H7 (cell line): Measurements from ENCODE around the gene SERPING1. TPM values are rescaled to one million over a fixed set of nuclear protein-coding genes. Genes with fewer than 3 reads are reported as not detected.
"Not testable (repeated sequence)": the region's sequence is repeated elsewhere in the genome, so short reads cannot be mapped to it uniquely, and the experiment has no call there.

Experiments
- DNase-seq: peaks from one replicate; pipeline ENCODE4 v3.0.0; 2012
- H3K27me3 ChIP-seq: 2 replicates; pipeline ENCODE4 v1.6.0; 2011; ENCODE audit warnings: mild to moderate bottlenecking, low read length; ENCODE audit not compliant: control insufficient read depth, insufficient read depth
- H3K36me3 ChIP-seq: replicated peaks from 2 replicates; pipeline ENCODE4 v1.5.1; 2011; ENCODE audit warnings: low read length; ENCODE audit not compliant: control insufficient read depth, insufficient read depth
- H3K4me3 ChIP-seq: 2 replicates; pipeline ENCODE4 v1.5.1; 2011; ENCODE audit warnings: low read depth, mild to moderate bottlenecking, control low read depth, low read length, moderate library complexity; ENCODE audit not compliant: insufficient read depth
- total RNA-seq: library from RNA; depleted of rRNA; stranded (reverse); fragments of >200 nt; shearing (Covaris generic); gene quantifications from 2 replicates; pipeline ENCODE4 v1.2.3, GENCODE V29; 2014

SERPING1 gene
- total RNA-seq, 1 experiment from 2014 or later, result 30.3 TPM

- H3K27me3 ChIP-seq, result peaks cover 4% of the 10 kb centered on the region; the same call in 1 of the 2 replicates
- DNase-seq, result peak; percentile 82
- peaks cover 3% of the 10 kb centered on the region; the same call in 1 of the 2 replicates for H3K36me3 ChIP-seq
- H3K4me3 ChIP-seq, result peak overlapping the region; percentile 54
Measured at GRCh38 chr11:57648801-57649735, 51.6 kb downstream of the SERPING1 start.

DNA sequence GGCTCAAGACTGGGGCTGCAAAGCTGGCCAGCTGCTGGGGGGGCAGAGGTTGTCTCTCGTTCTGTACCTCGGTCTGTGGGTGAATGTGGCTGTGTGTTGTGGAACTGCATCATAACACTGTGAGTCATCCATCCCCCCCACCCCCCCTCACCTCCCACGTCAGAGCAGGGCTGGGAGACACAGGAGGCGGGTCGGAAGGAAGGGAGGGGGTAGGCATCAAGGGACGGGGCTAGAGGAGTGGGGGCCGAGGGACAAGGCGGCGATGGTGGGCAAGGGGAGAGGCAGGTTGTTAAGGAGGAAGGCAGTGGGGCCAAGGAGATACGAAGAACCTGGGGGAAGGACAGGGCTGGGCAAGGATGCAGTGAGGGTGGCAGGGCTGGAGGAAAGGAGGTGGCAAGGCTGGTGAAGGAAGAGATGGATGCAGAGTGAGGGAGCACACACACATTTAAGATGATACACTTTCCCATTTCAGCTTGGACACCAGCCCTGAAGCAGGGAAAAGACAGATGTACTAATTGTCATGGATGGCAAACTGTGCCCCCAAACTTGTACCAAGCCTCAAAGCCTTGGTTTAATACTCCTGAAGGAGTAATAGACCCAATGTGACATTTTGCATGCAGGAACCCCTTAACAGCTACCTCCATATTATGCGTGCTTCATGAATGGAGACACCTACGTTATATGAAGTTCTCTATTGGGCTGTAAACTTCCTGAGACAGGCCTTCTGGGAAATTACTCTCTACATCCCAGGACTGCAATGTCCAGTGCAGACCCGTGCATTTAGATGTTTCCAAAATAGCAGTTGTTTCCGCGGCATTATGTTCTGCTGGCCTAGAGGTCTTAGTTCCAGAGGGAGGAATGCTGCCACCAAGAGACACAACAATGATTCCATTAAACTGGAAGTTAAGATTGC lies 52.6 kb downstream of the SERPING1 start, which contains the start of gene YPEL4:
Gene YPEL4 (minus strand): TSS at position 87 of the 913 bp plus-strand sequence. CDS start 2,805 bp downstream, outside the sequence.
- peaks cover 3% of the 10 kb centered on the region; the same call in 1 of the 2 replicates for H3K36me3 ChIP-seq
- peaks cover 6% of the 10 kb centered on the region for H3K27me3 ChIP-seq
- DNase-seq, result peak; percentile 80
- peak within 1 kb of the TSS; percentile 54 for H3K4me3 ChIP-seq

GRCh38 chr11:57650739-57651090 lies 53.2 kb downstream of the SERPING1 start:
- no peak for DNase-seq
- peaks cover 2% of the 10 kb centered on the region; the same call in 1 of the 2 replicates for H3K36me3 ChIP-seq
- peaks cover 6% of the 10 kb centered on the region for H3K27me3 ChIP-seq
- H3K4me3 ChIP-seq, result no peak overlapping the region

DNA sequence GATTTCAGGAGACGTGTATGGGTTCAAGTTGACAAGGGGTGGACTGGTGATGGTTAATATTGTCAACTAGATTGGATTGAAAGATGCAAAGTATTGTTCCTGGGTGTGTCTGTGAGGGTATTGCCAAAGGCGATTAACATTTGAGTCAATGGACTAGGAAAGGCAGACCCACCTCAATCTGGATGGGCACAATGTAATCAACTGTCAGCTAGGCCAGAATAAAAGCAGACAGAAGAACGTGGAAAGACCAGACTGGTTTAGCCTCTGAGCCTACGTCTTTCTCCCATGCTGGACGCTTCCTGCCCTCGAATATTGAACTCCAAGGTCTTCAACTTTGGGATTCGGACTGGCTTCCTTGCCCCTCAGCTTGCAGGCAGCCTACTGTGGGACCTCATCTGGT lies 53.9 kb downstream of the SERPING1 start:
- Histone ChIP-seq H3K36me3 (no peaks in the 10 kb centered on the region), H3K27me3 (peaks cover 6% of the 10 kb centered on the region), H3K4me3 (no peak overlapping the region)
- no peak for DNase-seq

DNA sequence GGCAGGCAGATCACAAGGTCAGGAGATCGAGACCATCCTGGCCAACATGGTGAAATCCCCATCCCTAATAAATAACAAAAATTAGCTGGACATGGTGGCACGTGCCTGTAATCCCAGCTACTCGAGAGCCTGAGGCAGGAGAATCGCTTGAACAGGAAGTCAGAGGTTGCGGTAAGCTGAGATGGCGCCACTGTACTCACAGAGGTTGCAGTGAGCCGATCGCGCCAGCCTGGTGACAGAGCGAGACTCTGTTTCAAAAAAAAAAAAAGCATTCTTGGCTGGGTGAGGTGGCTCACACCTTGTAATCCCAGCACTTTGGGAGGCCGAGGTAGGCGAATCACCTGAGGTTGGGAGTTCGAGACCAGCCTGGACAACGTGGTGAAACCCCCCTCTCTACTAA lies 54.7 kb downstream of the SERPING1 start:
- H3K36me3 ChIP-seq, H3K27me3 ChIP-seq, DNase-seq, H3K4me3 ChIP-seq: not testable (repeated sequence)

GRCh38 chr11:57652662-57653061 lies 55.2 kb downstream of the SERPING1 start:
- no peak for DNase-seq
- H3K36me3 ChIP-seq, result no peaks in the 10 kb centered on the region
- H3K4me3 ChIP-seq, result no peak overlapping the region
- H3K27me3 ChIP-seq, result peaks cover 6% of the 10 kb centered on the region

GRCh38 chr11:57653163-57653562 lies 55.7 kb downstream of the SERPING1 start:
- no peak overlapping the region for H3K4me3 ChIP-seq
- H3K27me3 ChIP-seq, result peaks cover 6% of the 10 kb centered on the region
- no peaks in the 10 kb centered on the region for H3K36me3 ChIP-seq
- DNase-seq, result no peak

DNA sequence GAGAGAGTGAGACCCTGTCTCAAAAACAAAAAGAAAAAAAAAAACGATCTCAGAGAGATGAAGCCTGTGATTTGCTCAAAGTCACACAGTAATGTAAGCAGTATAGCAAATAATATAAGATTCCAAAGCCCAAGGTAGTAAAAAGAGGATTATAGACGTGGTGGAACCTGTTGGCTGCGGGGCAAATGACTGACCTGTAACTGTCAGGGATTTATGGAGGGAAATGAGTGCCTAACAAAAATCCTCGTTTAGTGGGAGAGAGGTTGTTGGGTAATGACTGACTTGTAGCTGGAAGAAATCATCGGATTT lies 59.4 kb downstream of the SERPING1 start:
- no peak for DNase-seq
- H3K27me3 ChIP-seq, result peaks cover 2% of the 10 kb centered on the region; the same call in 1 of the 2 replicates
- H3K4me3 ChIP-seq, result peak overlapping the region; percentile 42
- peaks cover 13% of the 10 kb centered on the region for H3K36me3 ChIP-seq

- Histone ChIP-seq H3K27me3 (peaks cover 2% of the 10 kb centered on the region; the same call in 1 of the 2 replicates), H3K36me3 (peaks cover 13% of the 10 kb centered on the region), H3K4me3 (peak within 1 kb of the TSS; percentile 55)
- peak; percentile 97 for DNase-seq
Measured at GRCh38 chr11:57657194-57658022, 59.9 kb downstream of the SERPING1 start, which contains the start of gene CLP1. CLP1 (plus strand) TSS chr11:57657762; CDS start chr11:57659477, 1,715 bp downstream.

GRCh38 chr11:57658023-57658361 lies 60.5 kb downstream of the SERPING1 start:
- Histone ChIP-seq H3K36me3 (peaks cover 13% of the 10 kb centered on the region), H3K4me3 (peak overlapping the region; percentile 55), H3K27me3 (peaks cover 2% of the 10 kb centered on the region; the same call in 1 of the 2 replicates)
- DNase-seq, result no peak

- Histone ChIP-seq H3K27me3 (no peaks in the 10 kb centered on the region), H3K4me3 (no peak overlapping the region)
- DNase-seq, result no peak
Measured at GRCh38 chr11:57659669-57660068, 62.2 kb downstream of the SERPING1 start.

DNA sequence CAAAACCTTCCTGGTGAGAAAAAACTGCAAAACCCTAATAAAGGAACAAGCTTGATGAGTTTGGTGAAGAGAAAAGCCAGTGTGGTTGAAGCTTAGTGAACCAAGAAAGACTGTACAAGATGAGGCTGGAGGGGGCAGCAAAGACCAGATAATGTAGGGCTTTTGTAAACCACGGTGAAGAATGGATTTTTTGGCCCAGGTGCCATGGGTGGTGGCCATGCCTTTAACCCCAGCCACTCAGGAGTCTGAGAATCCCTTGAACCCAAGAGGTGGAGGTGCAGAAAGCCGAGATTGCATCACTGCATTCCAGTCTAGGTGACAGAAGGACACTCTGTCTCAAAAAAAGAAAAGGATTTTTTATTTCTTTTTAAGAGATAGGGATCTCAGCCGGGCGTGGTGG lies 65.4 kb downstream of the SERPING1 start:
- DNase-seq, result no peak
- Histone ChIP-seq H3K4me3 (no peak overlapping the region), H3K27me3 (no peaks in the 10 kb centered on the region), H3K36me3 (peaks cover 13% of the 10 kb centered on the region)

More at GRCh38 chr11:57659669-57660068, 62.2 kb downstream of the SERPING1 start:
- peaks cover 13% of the 10 kb centered on the region for H3K36me3 ChIP-seq

DNA sequence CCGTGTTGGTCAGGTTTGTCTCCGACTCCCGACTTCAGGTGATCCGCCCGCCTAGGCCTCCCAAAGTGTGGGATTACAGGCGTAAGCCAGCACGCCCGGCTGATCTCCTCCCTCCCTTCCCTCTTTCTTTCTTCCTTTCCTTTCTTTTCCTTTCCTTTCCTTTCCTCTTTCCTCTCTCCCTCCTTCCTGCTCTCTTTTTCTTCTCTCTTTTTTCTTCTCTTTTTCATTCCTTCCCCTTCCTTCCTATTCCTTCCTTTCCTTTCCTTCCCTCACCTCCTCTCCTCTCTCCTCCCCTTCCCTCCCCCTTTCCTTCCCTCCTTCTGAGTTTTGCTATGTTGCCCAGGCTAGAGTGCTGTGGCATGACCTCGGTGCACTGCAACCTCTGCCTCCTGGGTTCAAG lies 66.5 kb downstream of the SERPING1 start:
- Histone ChIP-seq H3K36me3 (peaks cover 13% of the 10 kb centered on the region), H3K4me3 (no peak overlapping the region), H3K27me3 (no peaks in the 10 kb centered on the region)
- DNase-seq, result no peak
